Keratinocyte (primary cell): Measurements from ENCODE around the gene DNASE1L2.

Experiments
- CTCF ChIP-seq, 3 experiments: IDR thresholded peaks in 1 of 3; conservative IDR thresholded peaks in 1 of 3; optimal IDR thresholded peaks in 1 of 3; 2 replicates in 2 of 3; 3 replicates in 1 of 3; pipeline versions ENCODE3 to v1.5.1; 2011; ENCODE audit warnings: low read length in 3 of 3, mild to moderate bottlenecking in 3 of 3, moderate library complexity in 2 of 3, control low read depth in 1 of 3, inconsistent platforms in 1 of 3; ENCODE audit not compliant: insufficient read depth in 2 of 3; ENCODE audit errors: extremely low read depth in 1 of 3
- EZH2 ChIP-seq: IDR thresholded peaks from one replicate; pipeline ENCODE4 v1.6.1; 2012; ENCODE audit warnings: inconsistent platforms, mild to moderate bottlenecking, low read length, moderate library complexity

- TF ChIP-seq CTCF (optimal IDR thresholded peaks at IDR 0.05 in 1 of 3, IDR thresholded peaks at IDR 0.05 in 1 of 3, conservative IDR thresholded peaks at IDR 0.05 in 1 of 3; ENCODE audit: extremely low read depth in 1 of 3, insufficient read depth in 2 of 3, low read length in 3 of 3) (no peak), EZH2 (no peak)
These were observed 1.5 kb upstream of the DNASE1L2 start for GRCh38 chr16:2234813-2235170.
